Parathyroid adenoma (tissue), 2 donors: ENCODE results near the gene FOXO1.

Source experiments
- H2AFZ ChIP-seq: fragments of 300-600 bp; sonication (generic); one replicate; pipeline ENCODE4 v1.7.0; 2017; ENCODE audit warnings: antibody characterized with exemption, mild to moderate bottlenecking
- H3K27ac ChIP-seq: fragments of 300-600 bp; sonication (generic); one replicate; pipeline ENCODE4 v1.7.0; 2017
- H3K27me3 ChIP-seq: fragments of 300-600 bp; sonication (generic); one replicate; pipeline ENCODE4 v1.7.0; 2017; ENCODE audit warnings: low read length; ENCODE audit not compliant: control insufficient read depth, insufficient read depth
- H3K36me3 ChIP-seq: fragments of 300-600 bp; sonication (generic); one replicate; pipeline ENCODE4 v1.7.0; 2017; ENCODE audit warnings: low read length; ENCODE audit not compliant: control insufficient read depth, insufficient read depth
- H3K4me1 ChIP-seq: fragments of 300-600 bp; sonication (generic); one replicate; pipeline ENCODE4 v1.7.0; 2017; ENCODE audit warnings: control low read depth
- H3K4me2 ChIP-seq: fragments of 300-600 bp; sonication (generic); one replicate; pipeline ENCODE4 v1.7.0; 2017; ENCODE audit warnings: low read length
- H3K4me3 ChIP-seq: fragments of 300-600 bp; sonication (generic); one replicate; pipeline ENCODE4 v1.7.0; 2017; ENCODE audit warnings: low read depth, low read length
- H3K79me2 ChIP-seq: fragments of 300-600 bp; sonication (generic); one replicate; pipeline ENCODE4 v1.7.0; 2017; ENCODE audit warnings: control low read depth
- H3K9ac ChIP-seq: fragments of 300-600 bp; sonication (generic); one replicate; pipeline ENCODE4 v1.7.0; 2017; ENCODE audit warnings: mild to moderate bottlenecking
- H3K9me3 ChIP-seq: fragments of 300-600 bp; sonication (generic); one replicate; pipeline ENCODE4 v1.7.0; 2017; ENCODE audit warnings: low read length; ENCODE audit not compliant: control insufficient read depth
- CTCF ChIP-seq: fragments of 300-600 bp; sonication (generic); IDR thresholded peaks from one replicate; pipeline ENCODE4 v1.7.0; 2017; ENCODE audit warnings: antibody characterized with exemption, mild to moderate bottlenecking
- donor health status: primary hyperparathyroidism.

FOXO1 gene

GRCh38 chr13:40622246-40622645, 44.2 kb downstream of the FOXO1 start:
- H3K4me2 ChIP-seq, result no peak overlapping the region
- H3K4me1 ChIP-seq, result no peaks in the 10 kb centered on the region
- H3K79me2 ChIP-seq, result no peaks in the 10 kb centered on the region
- H3K9me3 ChIP-seq, result no peaks in the 10 kb centered on the region
- H3K27ac ChIP-seq, result no peak overlapping the region
- H3K27me3 ChIP-seq, result no peaks in the 10 kb centered on the region
- H3K4me3 ChIP-seq, result no peak overlapping the region
- TF ChIP-seq CTCF, result no peak
- H3K36me3 ChIP-seq, result no peaks in the 10 kb centered on the region
- no peak overlapping the region for H2AFZ ChIP-seq
- no peak overlapping the region for H3K9ac ChIP-seq

- Histone ChIP-seq H3K79me2 (no peaks in the 10 kb centered on the region), H3K27me3 (no peaks in the 10 kb centered on the region), H3K9ac (no peak overlapping the region), H3K27ac (no peak overlapping the region), H3K4me2 (no peak overlapping the region), H3K9me3 (no peaks in the 10 kb centered on the region), H2AFZ (no peak overlapping the region), H3K4me1 (no peaks in the 10 kb centered on the region), H3K36me3 (no peaks in the 10 kb centered on the region), H3K4me3 (no peak overlapping the region)
- no peak for TF ChIP-seq CTCF
Measured at GRCh38 chr13:40619479-40619814, 47.0 kb downstream of the FOXO1 start.

- Histone ChIP-seq H3K9me3 (no peaks in the 10 kb centered on the region), H3K36me3 (no peaks in the 10 kb centered on the region), H3K79me2 (no peaks in the 10 kb centered on the region), H3K4me2 (no peak overlapping the region), H2AFZ (no peak overlapping the region), H3K27ac (no peak overlapping the region), H3K4me3 (no peak overlapping the region), H3K4me1 (no peaks in the 10 kb centered on the region), H3K27me3 (no peaks in the 10 kb centered on the region), H3K9ac (no peak overlapping the region)
- TF ChIP-seq CTCF, result no peak
Measured at GRCh38 chr13:40618581-40619478, 47.6 kb downstream of the FOXO1 start.

- H3K27me3 ChIP-seq, result no peaks in the 10 kb centered on the region
- H3K9me3 ChIP-seq, result no peaks in the 10 kb centered on the region
- no peaks in the 10 kb centered on the region for H3K79me2 ChIP-seq
- no peak overlapping the region for H3K27ac ChIP-seq
- no peak overlapping the region for H2AFZ ChIP-seq
- no peak for TF ChIP-seq CTCF
- H3K4me2 ChIP-seq, result no peak overlapping the region
- H3K9ac ChIP-seq, result no peak overlapping the region
- no peaks in the 10 kb centered on the region for H3K36me3 ChIP-seq
- H3K4me1 ChIP-seq, result no peaks in the 10 kb centered on the region
- no peak overlapping the region for H3K4me3 ChIP-seq
Measured at GRCh38 chr13:40617801-40618356, 48.6 kb downstream of the FOXO1 start.
